EH (cell line): ENCODE results near the gene PLCH1.

Experiments used
- DNase-seq: peaks from one replicate; pipeline ENCODE4 v3.0.0-alpha.2; 2015; ENCODE audit warnings: low read depth

PLCH1 gene

GRCh38 chr3:155528579-155528978, 216.3 kb downstream of the PLCH1 start:
- DNase-seq, result no peak

GRCh38 chr3:155525324-155525833, 219.5 kb downstream of the PLCH1 start:
- DNase-seq, result no peak

GRCh38 chr3:155520463-155520862, 224.4 kb downstream of the PLCH1 start:
- no peak for DNase-seq

- DNase-seq, result no peak
Measured at GRCh38 chr3:155519078-155519477, 225.8 kb downstream of the PLCH1 start.

GRCh38 chr3:155517903-155518302, 227.0 kb downstream of the PLCH1 start:
- no peak for DNase-seq

GRCh38 chr3:155516439-155516838, 228.4 kb downstream of the PLCH1 start:
- no peak for DNase-seq

GRCh38 chr3:155512867-155513261, 232.0 kb downstream of the PLCH1 start:
- DNase-seq, result no peak

GRCh38 chr3:155512175-155512866, 232.6 kb downstream of the PLCH1 start:
- no peak for DNase-seq

GRCh38 chr3:155504682-155505081, 240.2 kb downstream of the PLCH1 start:
- DNase-seq, result no peak

- peak; percentile 2 for DNase-seq
Measured at GRCh38 chr3:155502630-155503029, 242.2 kb downstream of the PLCH1 start.

GRCh38 chr3:155500194-155500818, 244.6 kb downstream of the PLCH1 start:
- DNase-seq, result no peak

GRCh38 chr3:155497930-155498647, 246.8 kb downstream of the PLCH1 start:
- peak; percentile 92 for DNase-seq

GRCh38 chr3:155496206-155496605, 248.7 kb downstream of the PLCH1 start:
- no peak for DNase-seq

- DNase-seq, result peak; percentile 5
Measured at GRCh38 chr3:155495387-155495786, 249.5 kb downstream of the PLCH1 start.

GRCh38 chr3:155494332-155494731, 250.5 kb downstream of the PLCH1 start:
- no peak for DNase-seq

GRCh38 chr3:155492841-155493240, 252.0 kb downstream of the PLCH1 start:
- no peak for DNase-seq

- DNase-seq, result no peak
Measured at GRCh38 chr3:155491696-155492095, 253.2 kb downstream of the PLCH1 start.

- DNase-seq, result no peak
Measured at GRCh38 chr3:155488671-155489070, 256.2 kb downstream of the PLCH1 start.

- no peak for DNase-seq
Measured at GRCh38 chr3:155485897-155486296, 259.0 kb downstream of the PLCH1 start.

GRCh38 chr3:155481591-155481990, 263.3 kb downstream of the PLCH1 start:
- no peak for DNase-seq

GRCh38 chr3:155481089-155481488, 263.8 kb downstream of the PLCH1 start:
- DNase-seq, result no peak

GRCh38 chr3:155465664-155466063, 279.2 kb downstream of the PLCH1 start:
- no peak for DNase-seq

GRCh38 chr3:155462672-155463071, 282.2 kb downstream of the PLCH1 start:
- DNase-seq, result no peak
